Glutamatergic neuron (in vitro differentiated cells): ENCODE results near the gene BMP8B. TPM values are rescaled to one million over a fixed set of nuclear protein-coding genes. Genes with fewer than 3 reads are reported as not detected.

Source experiments
- DNase-seq: peaks from one replicate; pipeline ENCODE4 v3.0.0; 2022
- H3K27ac Mint-ChIP-seq: one replicate; pipeline ENCODE4 v1.8.0; 2020; ENCODE audit warnings: mild to moderate bottlenecking, mixed read lengths, inconsistent platforms; ENCODE audit not compliant: unreplicated experiment
- H3K27me3 Mint-ChIP-seq: one replicate; pipeline ENCODE4 v1.8.0; 2020; ENCODE audit warnings: mild to moderate bottlenecking, moderate library complexity, mixed read lengths, inconsistent platforms; ENCODE audit not compliant: unreplicated experiment
- H3K36me3 Mint-ChIP-seq: one replicate; pipeline ENCODE4 v1.8.0; 2020; ENCODE audit warnings: mild to moderate bottlenecking, mixed read lengths, inconsistent platforms; ENCODE audit not compliant: unreplicated experiment
- H3K4me1 Mint-ChIP-seq: one replicate; pipeline ENCODE4 v1.8.0; 2020; ENCODE audit warnings: mild to moderate bottlenecking, low read depth, mixed read lengths, inconsistent platforms; ENCODE audit not compliant: unreplicated experiment
- H3K4me3 Mint-ChIP-seq: one replicate; pipeline ENCODE4 v1.8.0; 2020; ENCODE audit warnings: mild to moderate bottlenecking, mixed read lengths, inconsistent platforms; ENCODE audit not compliant: unreplicated experiment
- H3K9me3 Mint-ChIP-seq: one replicate; pipeline ENCODE4 v1.8.0; 2020; ENCODE audit warnings: mild to moderate bottlenecking, moderate library complexity, mixed read lengths, inconsistent platforms; ENCODE audit not compliant: unreplicated experiment
- CTCF ChIP-seq: fragments of 200-600 bp; sonication (generic); IDR thresholded peaks from one replicate; pipeline ENCODE4 v1.5.0; 2021; ENCODE audit not compliant: partially characterized antibody, unreplicated experiment
- total RNA-seq: library from RNA; stranded (reverse); fragmentation: NEBNext Ultra II Directional; extraction: Animal tissue kit (Norgen Biotek cat#: 25700); gene quantifications from one replicate; pipeline ENCODE4 v1.2.1, GENCODE V29; 2021; ENCODE audit not compliant: unreplicated experiment

Gene BMP8B
- total RNA-seq, 1 donor from 2014 or later = 0.12 TPM

- peaks cover 4% of the 10 kb centered on the region for H3K4me1 Mint-ChIP-seq
- H3K4me3 Mint-ChIP-seq = no peak overlapping the region
- H3K9me3 Mint-ChIP-seq = peaks cover 3% of the 10 kb centered on the region
- H3K27ac Mint-ChIP-seq = no peak overlapping the region
- H3K27me3 Mint-ChIP-seq = peaks cover 6% of the 10 kb centered on the region
- TF ChIP-seq CTCF = no peak
- peaks cover 3% of the 10 kb centered on the region for H3K36me3 Mint-ChIP-seq
- no peak for DNase-seq
Observed at GRCh38 chr1:39752703-39753102, 36.0 kb downstream of the BMP8B start.

- TF ChIP-seq CTCF = no peak
- peaks cover 4% of the 10 kb centered on the region for H3K4me1 Mint-ChIP-seq
- peaks cover 3% of the 10 kb centered on the region for H3K9me3 Mint-ChIP-seq
- peaks cover 6% of the 10 kb centered on the region for H3K27me3 Mint-ChIP-seq
- no peak overlapping the region for H3K4me3 Mint-ChIP-seq
- DNase-seq = no peak
- peaks cover 8% of the 10 kb centered on the region for H3K36me3 Mint-ChIP-seq
- no peak overlapping the region for H3K27ac Mint-ChIP-seq
Observed at GRCh38 chr1:39751595-39751994, 37.1 kb downstream of the BMP8B start.

- no peak for DNase-seq
- Mint-ChIP-seq H3K4me1 (no peaks in the 10 kb centered on the region), H3K27me3 (peaks cover 3% of the 10 kb centered on the region), H3K4me3 (no peak overlapping the region), H3K27ac (no peak overlapping the region), H3K36me3 (peaks cover 6% of the 10 kb centered on the region), H3K9me3 (no peaks in the 10 kb centered on the region)
- no peak for TF ChIP-seq CTCF
Observed at GRCh38 chr1:39745016-39745670, 43.5 kb downstream of the BMP8B start.

GRCh38 chr1:39738622-39739366 lies 49.9 kb downstream of the BMP8B start, which contains the start of gene PPIE:
PPIE (plus strand) TSS chr1:39738882; CDS start chr1:39738901, 19 bp downstream.
- peak within 1 kb of the TSS; percentile 34 for H3K27ac Mint-ChIP-seq
- peak within 1 kb of the TSS; percentile 89 for H3K4me3 Mint-ChIP-seq
- peak; percentile 94 for DNase-seq
- H3K9me3 Mint-ChIP-seq = peaks cover 3% of the 10 kb centered on the region
- no peak for TF ChIP-seq CTCF
- peaks cover 6% of the 10 kb centered on the region for H3K4me1 Mint-ChIP-seq
- H3K27me3 Mint-ChIP-seq = peaks cover 1% of the 10 kb centered on the region
- H3K36me3 Mint-ChIP-seq = no peaks in the 10 kb centered on the region

- DNase-seq = no peak
- H3K9me3 Mint-ChIP-seq = peaks cover 3% of the 10 kb centered on the region
- H3K27me3 Mint-ChIP-seq = peaks cover 1% of the 10 kb centered on the region
- TF ChIP-seq CTCF = no peak
- H3K4me3 Mint-ChIP-seq = no peak overlapping the region
- peaks cover 6% of the 10 kb centered on the region for H3K4me1 Mint-ChIP-seq
- H3K27ac Mint-ChIP-seq = no peak overlapping the region
- H3K36me3 Mint-ChIP-seq = no peaks in the 10 kb centered on the region
Observed at GRCh38 chr1:39737546-39738169, 51.0 kb downstream of the BMP8B start.
